Iris pigment epithelial cell (primary cell): ENCODE data around the gene FERMT3.

Experiments used
- DNase-seq: peaks from one replicate; pipeline ENCODE4 v3.0.0-alpha.2; 2011; ENCODE audit warnings: low read depth

FERMT3 gene

DNA sequence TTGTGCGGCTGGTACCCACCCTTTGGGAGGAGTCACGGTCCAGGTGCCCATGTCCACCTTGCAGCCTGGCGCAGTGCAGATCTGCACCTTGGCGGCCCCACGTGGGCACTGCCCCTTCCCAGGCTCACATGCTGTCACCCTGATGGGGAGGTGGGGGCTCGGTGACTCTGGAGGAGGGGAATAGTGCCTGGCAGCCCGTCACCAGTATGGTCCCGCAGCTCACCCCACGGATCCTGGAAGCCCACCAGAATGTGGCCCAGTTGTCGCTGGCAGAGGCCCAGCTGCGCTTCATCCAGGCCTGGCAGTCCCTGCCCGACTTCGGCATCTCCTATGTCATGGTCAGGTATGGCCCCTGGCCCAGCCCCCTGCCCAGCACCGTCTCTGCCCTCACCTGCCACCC, 14.3 kb downstream of the FERMT3 start:
- DNase-seq = no peak

DNA sequence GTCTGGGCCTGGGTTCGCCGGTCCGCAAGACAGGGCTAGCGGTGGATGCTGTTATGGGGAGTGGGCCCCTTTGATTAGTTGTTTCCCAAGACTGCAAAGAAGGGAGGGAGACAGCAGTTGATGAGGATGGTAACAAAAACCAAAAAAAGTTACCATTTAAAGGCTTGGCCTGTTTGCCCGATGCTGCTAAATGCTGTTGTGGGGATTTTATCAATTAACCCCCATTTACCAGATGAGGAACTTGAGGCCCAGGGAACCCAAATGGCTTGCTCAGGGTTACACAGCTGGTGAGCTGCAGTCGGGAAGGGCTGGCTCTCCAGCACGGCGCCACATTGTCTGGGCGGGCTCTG, 16.1 kb downstream of the FERMT3 start:
- DNase-seq = no peak

DNA sequence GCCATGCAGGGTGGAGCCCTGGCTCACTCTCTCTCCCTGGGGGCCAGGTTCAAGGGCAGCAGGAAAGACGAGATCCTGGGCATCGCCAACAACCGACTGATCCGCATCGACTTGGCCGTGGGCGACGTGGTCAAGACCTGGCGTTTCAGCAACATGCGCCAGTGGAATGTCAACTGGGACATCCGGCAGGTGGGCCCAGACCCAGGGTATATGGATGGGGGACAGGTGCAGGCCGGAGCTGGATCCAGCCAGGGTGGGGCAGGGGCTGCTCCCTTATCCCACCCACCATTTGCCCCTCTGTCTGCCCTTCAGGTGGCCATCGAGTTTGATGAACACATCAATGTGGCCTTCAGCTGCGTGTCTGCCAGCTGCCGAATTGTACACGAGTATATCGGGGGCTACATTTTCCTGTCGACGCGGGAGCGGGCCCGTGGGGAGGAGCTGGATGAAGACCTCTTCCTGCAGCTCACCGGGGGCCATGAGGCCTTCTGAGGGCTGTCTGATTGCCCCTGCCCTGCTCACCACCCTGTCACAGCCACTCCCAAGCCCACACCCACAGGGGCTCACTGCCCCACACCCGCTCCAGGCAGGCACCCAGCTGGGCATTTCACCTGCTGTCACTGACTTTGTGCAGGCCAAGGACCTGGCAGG, 16.6 kb downstream of the FERMT3 start:
- DNase-seq = no peak

DNA sequence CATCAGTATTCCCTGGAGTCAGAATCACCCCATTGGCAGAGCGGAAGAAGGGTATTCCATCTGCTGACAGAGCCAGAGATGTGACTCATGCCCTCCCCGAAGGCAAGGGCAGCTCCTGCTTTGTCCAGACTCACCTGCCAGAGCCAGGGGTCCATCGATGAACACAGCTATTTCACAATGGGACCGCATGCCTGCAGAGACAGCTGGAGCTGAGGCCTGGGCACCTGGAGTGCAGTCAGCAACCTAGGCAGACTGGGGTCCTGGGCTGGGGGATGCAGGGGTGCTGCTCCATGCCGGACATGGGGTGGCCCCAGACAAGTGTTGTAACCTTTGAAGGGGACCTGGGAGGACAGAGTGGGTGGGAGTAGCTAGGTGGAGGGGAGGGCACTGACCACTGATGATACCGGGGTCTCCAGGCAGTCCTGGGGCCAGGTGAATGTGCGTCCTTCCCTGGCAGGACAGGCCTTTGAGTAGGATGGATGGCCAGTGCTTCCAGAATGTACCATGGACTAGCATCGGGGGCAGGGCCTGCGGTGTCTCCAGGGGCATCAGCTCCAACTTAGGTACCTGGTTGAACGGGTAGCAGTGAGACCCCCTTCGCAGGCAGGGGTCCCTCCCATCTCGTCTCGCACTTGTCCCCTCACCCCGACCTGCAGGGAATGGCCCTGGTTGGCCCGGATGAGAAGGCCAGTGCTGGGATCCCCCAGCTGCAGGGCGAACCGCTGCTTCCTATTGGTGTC, 17.8 kb downstream of the FERMT3 start:
- peak; percentile 25 for DNase-seq

DNA sequence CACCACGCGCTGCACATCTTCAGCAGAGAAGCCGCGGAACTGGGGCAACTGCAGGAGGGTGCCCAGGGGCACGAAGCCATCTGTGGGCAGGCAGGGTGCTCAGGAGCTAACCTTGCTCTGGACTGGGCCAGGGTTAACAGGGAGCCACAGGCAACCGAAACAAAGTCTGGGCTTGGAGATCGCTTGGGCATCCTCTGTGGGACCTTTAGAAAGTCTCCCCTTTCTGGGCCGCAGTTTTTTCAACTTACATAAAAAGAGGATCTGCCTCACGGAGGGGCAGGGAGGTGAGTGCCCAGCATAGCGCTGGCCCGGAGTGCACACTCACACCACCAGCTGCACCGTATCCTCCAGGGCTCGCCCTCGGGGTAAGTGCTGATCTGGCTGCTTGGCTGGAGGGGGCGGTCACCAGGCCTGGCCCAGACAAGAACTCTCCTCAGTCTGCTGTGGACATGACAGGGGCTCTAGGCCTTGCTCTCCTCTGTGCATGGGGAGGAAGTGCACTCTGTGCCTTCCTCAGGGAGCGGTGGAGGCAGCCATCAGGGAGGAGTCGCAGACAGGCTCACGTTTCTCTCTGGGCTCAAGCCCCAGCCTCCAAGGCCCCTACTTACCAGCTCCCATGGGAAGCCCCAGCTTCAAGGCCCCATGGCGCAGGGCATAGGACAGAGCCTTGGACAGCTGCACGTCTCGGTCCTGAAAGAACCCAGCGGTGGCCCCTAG, 18.5 kb downstream of the FERMT3 start:
- no peak for DNase-seq

DNA sequence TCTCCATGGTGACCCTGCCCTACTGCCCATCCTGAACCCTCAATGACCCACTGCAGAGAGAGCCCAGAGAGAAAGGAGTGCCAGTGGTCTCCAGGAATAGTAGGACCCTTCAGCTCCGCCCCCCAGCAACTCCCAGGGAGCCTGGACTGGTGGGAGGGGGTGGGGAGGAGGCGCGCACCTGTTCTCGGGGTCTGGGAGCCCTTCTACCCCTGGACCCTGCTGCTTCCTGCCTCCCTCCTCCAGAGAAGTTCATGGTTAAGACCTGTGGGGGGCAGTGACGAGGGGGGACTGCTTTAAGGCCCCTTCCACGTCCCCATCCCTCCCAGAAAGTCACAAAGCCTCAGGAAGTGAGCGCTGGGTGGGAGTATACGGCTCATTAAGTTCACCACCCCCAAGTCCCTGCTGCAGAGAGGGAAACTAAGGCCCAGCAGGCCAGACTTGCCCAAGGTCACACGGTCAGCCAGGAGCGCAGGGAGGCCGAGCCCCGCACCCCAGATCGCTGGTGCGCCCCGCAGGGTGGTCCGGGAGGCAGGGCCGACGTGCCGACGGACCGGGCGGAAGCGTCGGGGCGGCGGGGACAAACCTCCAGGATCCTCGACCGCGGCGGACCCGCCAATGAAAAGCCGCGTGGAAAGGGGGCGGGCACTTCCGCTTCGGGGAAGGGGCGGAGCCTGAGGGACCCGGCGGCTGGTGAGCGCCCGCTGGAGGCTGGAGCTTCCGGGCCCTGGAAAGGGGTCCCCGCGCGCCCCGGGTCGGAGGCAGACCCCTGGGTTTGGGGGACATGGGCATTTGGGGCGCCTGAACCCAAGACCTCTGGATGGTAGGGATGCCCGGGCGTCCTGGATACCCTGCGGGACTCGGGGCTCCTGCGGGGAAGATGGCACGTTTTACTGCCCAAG, 19.3 kb downstream of the FERMT3 start, which contains the start of the genes NUDT22 and TRPT1:
NUDT22 (plus strand) TSS at position 667 of the 899 bp plus-strand sequence. CDS start 379 bp downstream, outside the sequence.
TRPT1 (minus strand) TSS at position 579 of the 899 bp plus-strand sequence; CDS start at position 253, 326 bp downstream.
- DNase-seq = peak; percentile 78

DNA sequence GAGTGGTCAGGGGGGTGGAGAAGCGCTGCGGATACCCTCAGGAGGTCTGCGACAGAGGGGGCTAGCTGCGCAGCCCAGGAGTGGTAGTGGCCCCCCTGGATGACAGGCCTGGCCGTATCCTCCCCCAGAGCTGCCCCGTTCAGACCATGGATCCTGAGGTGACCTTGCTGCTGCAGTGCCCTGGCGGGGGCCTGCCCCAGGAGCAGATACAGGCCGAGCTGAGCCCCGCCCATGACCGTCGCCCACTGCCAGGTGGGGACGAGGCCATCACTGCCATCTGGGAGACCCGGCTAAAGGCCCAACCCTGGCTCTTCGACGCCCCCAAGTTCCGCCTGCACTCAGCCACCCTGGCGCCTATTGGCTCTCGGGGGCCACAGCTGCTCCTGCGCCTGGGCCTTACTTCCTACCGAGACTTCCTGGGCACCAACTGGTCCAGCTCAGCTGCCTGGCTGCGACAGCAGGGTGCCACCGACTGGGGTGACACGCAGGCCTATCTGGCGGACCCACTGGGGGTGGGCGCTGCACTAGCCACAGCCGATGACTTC, 20.1 kb downstream of the FERMT3 start:
- no peak for DNase-seq

DNA sequence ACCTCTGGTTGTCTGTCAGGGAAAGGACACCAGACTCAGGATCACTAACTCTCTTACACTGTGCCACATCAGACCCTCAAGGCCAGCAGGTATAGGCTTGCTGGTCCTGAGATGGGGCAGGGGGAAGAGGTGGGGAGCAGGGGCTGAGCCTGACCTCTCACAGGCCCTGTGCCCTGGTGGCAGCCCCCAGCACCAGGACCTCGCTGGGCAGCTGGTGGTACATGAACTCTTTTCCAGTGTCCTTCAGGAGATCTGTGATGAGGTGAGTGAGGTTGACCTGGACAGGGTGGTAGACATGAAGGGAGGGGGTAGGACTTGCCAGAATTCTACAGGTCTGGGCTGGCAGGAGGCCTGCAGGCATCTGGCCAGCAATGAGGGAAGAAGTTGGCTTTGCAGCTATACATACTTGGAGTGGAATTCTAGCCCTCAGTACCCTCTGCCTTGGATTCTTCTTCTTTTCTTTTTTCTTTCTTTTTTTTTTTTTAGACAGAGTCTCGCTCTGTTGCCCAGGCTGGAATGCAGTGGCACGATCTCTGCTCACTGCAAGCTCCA, 21.0 kb downstream of the FERMT3 start:
- no peak for DNase-seq

DNA sequence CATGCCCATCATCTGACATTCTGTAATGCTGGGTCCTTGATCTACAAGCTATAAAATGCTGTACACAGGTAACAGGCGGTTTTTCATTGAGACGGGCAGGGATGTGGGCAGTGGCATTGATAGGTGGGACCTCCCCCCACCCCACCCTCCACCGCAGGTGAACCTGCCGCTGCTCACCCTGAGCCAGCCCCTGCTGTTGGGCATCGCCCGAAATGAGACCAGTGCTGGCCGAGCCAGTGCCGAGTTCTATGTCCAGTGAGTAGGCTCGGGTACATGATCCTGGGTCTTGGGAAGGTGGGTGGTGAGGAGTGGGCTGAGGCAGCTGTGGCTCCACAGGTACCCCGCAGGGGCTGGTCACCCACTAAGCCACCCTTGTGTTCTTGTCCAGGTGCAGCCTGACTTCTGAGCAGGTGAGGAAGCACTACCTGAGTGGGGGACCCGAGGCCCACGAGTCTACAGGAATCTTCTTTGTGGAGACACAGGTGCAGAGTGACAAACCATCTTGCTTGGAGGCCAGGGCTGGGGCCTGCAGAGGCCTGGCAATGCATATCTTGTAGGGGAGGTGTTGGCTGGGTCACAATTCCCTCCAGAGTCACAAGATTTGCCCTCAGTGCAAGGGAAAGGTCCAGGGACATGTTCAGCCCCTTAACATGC, 22.7 kb downstream of the FERMT3 start:
- DNase-seq = no peak

DNA sequence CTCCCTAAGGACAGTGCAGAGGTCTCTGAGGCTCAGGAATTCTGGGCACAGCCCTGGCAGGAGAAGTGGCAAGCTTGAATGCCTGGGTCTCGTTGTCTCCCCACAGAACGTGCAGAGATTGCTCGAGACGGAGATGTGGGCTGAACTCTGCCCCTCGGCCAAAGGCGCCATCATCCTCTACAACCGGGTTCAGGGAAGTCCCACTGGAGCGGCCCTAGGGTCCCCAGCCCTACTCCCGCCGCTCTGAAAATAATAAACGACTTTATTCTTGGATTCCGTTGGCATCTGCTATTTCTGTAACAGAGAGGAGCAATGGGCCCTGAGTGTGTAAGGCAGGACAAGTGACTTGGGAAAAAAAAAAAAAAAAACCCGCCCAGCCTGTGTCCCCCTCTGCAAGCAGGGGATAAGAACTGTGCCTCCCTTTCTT, 23.2 kb downstream of the FERMT3 start:
- DNase-seq = no peak

DNA sequence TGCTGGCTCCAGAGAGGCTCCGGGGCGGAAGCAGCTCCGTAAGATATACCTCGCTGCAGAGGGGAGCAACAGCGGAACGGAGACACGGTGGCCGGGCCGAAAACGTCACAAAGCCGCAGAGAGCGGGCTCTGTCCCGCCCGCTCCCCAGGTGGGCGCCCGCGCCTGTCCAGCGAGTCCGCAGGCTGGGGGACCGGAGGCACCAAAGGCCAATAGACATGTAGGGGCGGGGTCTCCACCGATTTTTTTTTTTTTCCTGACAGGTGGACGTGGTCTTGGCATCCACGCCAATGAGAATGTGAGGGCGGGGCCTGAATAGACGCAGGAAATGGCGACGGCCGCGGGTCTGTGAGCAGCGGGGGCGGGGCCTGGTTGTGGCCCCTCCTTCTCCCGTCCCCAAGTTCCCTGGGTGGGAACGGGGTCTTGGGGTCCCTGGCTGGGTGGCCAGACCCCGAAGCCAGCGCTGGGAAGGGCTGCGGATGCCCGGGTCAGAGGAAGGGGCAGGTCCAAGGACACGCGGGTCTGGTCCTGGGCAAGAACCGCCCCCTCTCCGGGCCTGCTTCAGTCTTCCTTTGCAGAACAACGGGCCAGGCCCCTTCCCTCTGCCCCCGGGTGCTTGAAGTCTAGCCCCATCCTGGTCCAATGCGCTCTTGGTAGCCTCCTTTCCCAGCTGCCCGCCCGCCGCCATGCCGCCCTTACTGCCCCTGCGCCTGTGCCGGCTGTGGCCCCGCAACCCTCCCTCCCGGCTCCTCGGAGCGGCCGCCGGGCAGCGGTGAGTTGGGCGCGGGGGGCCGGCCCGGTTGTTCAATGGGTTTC, 23.9 kb downstream of the FERMT3 start, which contains the start of gene DNAJC4:
DNAJC4 (plus strand) TSS at position 378 of the 814 bp plus-strand sequence; CDS start at position 685, 307 bp downstream.
- peak; percentile 87 for DNase-seq

DNA sequence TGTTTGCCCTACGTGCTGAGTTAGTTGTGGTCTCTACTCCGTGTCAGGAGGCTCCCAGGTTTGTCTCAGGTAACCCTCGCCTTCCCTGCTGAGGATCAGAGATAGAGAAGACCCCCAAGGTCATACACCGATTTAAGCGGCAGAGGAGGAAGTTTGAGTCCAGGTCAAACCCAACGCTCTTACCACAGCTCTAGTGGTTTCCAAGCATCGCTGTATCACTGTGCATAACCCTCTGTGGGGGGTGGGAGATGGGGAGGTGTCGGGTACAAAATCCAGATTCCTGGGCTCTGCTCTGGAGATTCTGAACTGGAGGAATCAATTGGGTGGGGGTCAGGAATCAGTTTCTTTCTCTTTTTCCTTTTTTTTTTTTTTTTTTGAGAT, 24.5 kb downstream of the FERMT3 start:
- DNase-seq = no peak

DNA sequence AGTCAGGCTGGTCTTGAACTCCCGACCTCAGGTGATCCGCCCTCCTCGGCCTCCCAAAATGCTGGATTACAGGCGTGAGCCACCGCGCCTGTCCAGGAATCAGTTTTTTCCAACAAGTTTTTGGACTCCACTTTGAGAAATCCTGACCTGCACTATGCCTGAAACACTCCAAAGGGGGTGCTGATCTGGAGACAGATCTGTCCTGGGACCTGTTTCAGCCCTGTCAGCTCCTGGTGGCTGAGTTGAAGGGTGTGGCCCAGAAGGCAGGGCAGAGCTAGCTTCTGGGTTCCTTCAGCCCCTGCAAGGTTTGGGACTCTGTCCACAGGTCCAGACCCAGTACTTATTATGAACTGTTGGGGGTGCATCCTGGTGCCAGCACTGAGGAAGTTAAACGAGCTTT, 25.0 kb downstream of the FERMT3 start:
- DNase-seq = no peak

DNA sequence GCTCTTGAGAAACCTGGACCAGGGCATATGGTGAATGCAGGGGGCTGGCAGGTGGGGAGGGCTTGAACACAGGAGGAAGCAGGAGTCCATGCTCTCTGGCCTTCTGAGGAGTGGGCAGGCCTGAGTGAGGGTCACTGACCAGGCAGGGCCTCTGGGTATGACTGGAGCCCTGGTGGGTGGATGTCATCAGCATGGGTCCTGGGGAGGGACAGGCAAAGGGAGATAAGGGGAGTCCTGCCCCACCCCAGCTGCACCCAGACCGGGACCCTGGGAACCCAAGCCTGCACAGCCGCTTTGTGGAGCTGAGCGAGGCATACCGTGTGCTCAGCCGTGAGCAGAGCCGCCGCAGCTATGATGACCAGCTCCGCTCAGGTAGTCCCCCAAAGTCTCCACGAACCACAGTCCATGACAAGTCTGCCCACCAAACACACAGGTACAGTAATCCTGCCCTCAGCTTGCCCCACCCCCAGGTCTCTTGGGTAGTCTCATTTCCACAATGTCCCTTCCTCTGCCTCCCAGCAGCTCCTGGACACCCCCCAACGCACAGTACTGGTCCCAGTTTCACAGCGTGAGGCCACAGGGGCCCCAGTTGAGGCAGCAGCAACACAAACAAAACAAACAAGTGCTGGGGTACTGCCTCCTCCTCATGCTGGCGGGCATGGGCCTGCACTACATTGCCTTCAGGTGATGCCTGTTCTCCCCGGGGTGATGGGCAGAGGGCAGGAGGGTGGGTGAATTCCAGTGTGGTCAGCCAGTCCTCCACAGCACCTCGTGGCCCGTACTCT, 25.9 kb downstream of the FERMT3 start:
- DNase-seq = no peak

DNA sequence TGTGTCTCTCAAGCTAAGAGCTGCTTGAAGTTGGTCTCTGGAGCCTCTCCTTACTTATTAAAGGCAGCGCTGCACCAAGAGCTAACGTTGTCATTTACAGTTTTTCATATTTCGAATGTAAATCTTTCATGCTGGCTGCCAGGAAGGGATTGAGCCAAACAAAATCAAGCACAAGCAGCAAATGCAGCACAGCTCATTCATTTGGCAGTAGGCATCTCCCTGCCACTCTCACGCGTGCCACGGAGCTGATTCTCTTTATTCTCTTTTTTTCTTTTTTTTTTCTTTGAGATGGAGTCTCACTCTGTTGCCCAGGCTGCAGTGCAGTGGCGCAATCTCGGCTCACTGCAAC, 26.4 kb downstream of the FERMT3 start:
- DNase-seq = no peak

DNA sequence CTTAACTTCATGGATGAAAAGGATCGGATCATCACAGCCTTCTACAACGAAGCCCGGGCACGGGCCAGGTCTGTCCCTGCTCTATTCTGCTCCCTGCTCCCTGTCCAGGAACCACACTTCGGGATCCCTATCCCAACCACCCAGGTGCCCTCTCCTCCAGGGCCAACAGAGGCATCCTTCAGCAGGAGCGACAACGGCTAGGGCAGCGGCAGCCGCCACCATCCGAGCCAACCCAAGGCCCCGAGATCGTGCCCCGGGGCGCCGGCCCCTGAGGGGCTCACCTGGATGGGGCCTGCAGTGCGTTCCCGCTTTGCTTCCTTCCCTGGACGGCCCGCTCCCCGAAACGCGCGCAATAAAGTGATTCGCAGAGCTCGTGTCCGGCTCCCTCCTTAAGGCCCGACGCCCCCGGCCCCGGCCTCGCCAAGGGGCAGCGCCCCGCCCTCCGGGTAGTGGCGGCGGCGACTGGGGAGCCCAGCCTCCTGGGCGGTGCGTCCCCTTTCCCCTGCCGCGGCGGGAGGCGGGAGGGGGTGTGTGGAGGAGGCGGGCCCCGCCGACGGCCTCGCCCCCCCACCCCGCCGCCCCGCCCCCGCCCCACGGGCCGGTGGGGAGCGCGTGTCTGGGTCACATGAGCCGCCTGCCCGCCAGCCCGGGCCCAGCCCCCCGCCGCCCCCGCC, 27.5 kb downstream of the FERMT3 start, which contains the start of gene VEGFB:
VEGFB (plus strand) TSS at position 672 of the 674 bp plus-strand sequence. CDS start 250 bp downstream, outside the sequence.
- no peak for DNase-seq

DNA sequence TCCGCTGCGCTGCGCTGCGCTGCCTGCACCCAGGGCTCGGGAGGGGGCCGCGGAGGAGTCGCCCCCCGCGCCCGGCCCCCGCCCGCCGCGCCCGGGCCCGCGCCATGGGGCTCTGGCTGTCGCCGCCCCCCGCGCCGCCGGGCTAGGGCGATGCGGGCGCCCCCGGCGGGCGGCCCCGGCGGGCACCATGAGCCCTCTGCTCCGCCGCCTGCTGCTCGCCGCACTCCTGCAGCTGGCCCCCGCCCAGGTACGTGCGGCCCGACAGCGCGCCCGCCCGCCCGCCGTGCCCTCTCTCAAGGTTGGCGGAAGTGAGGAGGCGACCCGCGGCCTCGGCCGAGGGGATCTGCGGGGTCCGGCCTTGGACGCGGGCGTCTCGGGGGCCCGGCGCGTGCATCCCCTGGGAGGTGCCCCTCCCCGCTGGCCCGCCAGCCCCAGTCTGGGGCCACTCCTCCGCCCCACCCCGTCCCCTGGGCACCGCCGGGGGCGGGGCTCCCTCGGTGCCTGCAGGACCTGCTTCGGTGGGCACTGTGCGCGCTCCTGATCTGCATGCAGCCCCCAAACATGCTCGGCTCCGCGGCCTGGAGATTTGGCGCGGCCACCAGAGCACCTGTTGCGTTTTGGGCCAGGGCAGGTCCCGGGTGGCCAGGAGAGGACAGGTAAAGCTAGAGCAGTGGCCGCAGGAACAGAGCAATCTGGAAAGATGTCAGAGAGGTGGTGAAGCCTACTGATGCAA, 28.3 kb downstream of the FERMT3 start:
- DNase-seq = no peak
